HG03097 (cell line): ENCODE results near the gene PHLPP1.

Experiments
- ATAC-seq: cut with Tn5 transposase; IDR thresholded peaks from one replicate; pipeline ENCODE4 v1.9.1; 2021; ENCODE audit not compliant: unreplicated experiment, low FRiP score

Gene PHLPP1

DNA sequence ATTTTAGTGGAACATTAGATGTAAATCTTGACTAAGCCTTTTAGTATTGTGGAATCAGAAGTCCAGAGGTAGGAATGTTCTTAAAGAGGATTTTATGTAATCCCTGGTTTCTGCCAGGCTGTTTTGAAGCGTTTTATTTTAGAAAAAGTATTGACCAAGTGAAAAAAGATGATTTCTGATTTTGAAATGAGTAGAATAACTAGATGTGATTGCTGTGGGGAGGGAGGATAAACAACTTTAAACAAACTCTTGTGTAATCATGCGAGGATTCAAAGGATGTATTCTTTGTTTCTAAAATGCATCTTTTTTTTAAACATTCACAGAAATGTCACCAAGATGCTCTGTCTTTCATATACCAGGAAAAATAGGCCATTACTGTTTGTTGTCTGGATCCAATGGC is 53.9 kb downstream of the PHLPP1 start:
- ATAC-seq = no peak

DNA sequence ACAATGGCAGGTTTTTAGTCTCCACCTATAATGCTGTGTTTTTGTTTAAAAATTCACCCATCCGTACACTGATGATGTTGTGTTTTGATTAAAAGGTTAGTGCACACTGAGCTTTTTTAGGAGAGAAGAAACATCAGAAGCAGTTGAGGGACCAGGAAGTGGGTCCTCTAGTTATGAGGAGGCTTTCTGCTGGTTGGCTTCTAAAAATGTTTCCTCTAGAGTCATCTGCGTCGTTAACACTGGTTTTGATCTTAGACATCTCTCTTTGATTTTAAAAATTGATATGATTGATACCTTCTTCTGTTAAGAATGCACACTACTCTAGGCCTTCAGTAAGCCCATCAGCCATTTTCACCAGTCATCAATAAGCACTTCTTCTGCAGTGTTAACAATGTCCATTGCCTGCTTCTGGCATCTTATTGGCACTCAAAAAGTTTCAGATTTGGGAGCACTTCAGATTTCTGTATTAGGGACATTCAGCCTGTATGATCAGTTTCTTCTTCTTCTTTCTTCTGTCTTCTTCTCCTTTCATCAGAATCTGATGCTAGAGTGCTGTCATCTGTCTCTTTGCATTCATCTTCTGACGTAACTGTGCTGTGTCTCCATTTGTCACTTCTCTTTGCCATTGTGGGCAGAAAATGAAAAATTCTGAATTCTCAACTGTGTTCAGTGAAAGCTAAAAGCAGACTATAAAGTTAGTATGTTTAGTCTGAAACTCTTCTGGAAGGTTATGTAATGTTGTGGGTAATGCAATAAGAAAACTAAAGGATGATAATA is 56.3 kb downstream of the PHLPP1 start:
- ATAC-seq = no peak

DNA sequence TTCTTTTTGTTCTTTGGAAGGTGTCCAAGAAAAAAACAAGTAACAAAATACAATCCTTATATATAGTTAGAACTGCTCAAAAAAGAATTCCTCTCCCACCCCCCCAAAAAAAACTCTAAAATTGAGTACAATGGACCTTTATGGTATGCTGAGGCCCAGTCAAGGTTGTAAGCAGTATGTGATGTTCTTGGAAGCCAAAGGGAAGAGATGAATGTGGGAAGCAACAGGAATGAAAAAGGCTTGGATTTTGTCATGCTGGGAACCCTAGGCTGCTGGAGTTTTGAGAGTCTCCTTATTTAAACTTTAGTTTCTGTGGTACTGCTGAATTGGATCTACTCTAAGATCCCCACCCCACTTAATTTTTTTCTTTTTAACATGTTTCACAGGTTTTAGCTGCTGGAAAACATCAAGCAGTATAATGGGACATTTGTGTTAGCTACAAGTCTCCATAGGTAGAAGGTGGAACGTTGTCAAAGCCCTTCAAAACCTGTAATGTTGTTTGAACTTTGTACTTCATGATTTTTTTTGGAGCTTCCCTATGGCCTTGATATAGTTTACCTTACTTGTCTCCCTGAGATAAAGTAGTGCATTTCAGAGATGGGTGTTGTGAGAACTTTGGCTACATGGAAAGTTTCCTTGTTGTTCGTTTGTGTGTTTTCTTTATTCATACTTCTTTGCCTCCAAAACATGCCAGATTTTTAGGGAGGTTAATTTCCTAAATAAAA is 57.7 kb downstream of the PHLPP1 start:
- ATAC-seq = no peak

DNA sequence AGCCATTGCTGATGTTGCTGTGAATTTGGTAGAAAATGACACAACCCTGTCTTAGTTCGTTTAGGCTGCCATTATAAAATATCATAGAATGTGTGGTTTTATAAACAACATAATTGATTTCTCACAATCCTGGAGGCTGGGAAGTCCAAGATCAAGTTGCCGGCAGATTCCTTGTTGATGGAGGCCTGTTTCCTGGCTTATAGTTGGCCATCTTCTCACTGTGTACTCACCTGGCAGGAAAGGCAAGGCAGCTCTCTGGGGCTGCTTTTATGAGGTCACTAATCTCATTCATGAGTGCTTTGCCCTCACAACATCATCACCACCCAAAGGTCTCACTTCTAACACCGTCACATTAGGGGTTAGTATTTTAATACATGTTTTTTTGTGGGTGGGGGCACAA is 58.4 kb downstream of the PHLPP1 start:
- no peak for ATAC-seq

DNA sequence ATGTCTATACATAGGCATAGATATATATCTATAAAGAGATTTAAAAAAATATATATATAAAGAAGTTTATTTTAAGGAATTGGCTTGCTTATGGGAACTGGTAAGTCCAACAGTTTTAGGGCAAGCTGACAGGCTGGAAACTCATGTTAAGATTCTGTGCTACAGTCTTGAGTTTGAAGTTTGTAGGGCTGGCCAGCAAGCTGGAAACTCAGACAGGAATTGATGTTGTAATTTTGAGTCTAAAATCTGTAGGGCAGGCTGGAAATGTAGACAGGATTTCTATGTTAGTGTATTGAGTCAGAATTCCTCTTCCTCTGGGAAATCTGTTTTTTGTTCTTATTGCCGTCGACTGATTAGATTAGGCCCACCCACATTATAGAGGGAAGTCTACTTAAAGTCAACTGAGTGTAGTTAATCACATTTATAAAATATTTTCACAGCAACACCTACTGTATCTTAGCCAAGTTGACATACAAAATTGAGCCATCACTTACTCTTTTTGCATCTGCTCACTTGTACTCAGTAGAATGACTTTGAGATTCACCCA is 60.8 kb downstream of the PHLPP1 start:
- no peak for ATAC-seq

DNA sequence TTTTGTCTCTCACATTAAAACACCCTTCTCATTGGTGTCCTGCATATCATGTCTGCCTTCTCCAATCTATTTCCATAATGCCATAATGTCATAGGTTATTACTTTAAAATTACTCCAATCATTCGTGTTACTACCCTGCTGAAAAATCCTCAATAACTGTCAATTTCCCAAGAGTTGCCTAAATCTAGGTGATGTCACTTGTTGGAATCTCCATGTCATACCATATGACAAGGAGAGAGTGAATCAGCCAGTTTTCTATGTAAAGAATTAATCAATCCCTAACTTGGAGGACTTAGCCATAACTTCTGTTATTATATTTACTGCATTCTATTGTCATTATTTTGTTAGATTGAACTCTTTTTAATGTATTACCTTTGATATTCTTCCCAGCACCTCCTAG is 62.5 kb downstream of the PHLPP1 start:
- no peak for ATAC-seq

DNA sequence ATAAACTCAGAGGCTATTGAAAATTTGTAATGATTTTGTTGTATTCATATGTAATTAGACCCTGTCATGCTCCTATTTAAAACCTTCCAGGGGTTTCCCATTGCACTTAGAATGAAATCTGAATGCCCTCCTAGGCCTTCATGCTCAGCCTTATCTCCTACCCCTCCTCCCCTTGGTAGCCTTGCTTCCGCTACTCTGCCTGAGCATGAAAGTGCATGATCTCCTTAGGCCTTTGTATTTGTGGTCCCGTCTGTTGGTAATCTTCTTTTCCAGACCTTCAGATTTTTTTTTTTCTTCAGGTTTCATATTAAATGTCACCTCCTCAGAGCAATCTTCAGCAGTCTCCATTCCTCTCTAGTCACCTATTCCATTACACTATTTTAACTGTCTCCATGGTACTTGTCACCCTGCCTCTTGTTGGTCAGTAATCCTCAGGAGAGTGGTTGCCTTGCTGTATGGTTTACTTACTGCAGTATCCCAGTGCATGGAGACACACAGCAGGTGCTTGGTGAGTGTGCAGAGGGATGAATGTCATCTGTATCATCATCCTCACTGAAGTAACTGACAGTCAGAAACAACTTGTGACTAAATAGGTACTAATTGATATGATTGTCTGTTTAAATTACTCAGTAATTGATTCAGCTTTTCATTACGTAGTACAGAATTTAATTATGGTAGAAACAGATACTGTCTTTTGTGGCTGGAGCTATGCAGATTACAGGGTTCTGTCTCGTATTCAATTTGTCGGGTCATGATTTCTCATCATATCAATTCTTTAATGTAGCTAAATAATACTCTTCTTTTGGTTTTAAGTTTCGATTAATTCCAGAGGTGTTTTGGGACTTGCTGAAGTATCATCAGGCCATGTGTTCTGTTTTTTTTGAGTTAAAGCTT is 63.9 kb downstream of the PHLPP1 start:
- no peak for ATAC-seq

DNA sequence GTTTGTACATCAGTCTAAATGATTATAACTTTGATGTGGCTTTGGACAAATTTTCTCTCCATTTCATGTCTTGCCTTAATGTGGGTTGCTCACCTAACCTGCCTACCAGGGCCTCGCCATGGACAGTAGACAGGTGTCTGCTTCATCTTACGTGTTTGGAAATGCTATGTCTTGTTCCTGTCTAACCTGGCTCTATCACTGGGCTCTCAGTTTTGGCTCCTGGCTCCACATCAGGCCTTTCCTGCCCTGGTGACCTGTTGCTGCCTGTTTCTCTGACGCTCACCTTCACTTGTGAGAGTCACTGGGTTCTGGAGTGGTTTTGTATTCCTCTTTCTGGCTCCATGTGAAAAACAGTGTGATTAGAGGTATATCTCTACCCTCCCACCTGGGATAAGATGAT is 65.9 kb downstream of the PHLPP1 start:
- ATAC-seq = no peak

DNA sequence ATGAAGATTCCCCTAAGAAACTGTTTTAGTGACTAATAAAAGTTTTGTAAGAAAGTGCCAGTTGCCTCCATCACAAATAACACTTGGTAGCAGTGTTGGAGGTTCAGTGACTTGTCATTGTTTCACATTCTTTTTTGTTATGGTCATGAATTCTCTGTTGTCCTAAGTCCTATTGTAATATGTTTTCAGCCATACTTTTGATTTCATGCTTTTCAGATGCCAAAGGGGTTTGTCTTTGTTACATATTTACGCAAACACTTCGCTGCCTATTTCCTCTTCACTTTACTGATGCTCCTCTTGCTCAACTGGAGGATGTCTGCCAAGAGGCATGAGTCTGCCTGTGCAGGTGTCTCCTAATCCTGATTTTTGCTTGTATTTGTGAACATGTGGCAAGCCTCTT is 66.6 kb downstream of the PHLPP1 start:
- ATAC-seq = no peak

DNA sequence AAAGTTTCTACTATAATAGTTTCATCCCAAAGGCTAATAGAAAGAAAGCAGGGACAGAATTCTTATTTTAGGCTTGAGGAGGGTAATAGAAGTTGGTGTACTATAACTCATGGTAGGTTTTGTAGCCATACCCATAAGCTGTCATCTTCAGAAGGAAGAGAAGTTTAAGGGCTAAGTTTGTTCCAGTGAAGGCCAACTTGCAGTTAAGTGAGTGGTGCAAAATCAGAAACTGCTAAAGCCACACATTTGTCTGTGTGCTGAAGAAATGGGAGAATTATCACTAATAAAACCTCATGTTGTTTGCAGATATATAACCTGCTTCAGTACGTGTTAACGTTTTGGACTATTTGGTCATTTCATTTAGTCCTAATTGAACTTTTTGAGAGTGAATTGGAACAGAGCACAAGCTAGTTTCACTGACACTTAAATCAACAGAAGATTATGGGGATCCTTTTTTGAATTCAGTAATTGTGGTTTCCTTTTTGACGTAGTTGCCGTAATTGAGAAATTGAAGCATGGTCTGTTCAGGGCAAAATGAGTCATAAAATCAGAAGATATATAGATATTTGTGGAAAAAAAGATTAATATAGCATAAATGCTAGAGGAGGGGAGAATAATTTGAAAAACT is 69.1 kb downstream of the PHLPP1 start:
- no peak for ATAC-seq

DNA sequence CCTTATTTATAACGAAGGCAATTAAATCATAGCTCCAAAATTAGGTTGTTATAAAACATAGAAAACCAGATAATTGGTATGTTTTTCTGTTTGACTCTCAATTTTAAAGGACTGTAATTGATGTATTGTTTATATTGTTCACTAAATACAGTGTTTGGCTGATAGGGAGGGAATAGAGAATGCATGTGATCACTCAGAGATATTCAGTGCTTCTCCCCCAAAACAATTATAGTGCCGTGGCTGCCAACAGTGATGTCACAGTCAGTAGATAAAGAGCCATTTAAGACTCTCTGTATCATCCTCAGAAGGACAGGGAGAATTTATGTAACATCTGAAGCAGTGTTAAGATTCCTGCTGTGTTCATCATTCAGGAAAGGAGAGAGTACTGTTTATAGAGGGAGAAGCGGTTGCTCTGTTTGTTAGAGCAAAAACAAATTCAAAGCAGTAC is 69.6 kb downstream of the PHLPP1 start:
- no peak for ATAC-seq

DNA sequence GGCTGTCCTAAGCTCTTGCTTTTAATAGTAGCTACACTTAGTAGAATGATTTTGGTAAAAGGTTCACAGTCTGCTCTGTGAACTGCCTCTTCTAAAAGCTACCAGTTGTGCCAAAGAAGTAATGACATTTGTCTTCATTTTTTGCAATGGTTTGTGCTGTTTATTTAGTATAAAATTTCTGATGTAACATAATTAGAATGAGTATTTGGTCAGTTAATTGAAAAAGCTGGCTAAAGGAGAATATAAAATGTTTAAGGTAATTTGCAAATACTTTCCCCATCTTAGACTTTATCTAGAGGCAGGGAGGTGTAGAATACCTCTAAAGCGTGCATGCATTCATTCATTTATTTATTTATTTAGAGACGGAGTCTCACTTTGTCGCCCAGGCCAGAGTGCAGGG is 71.3 kb downstream of the PHLPP1 start:
- ATAC-seq = no peak

DNA sequence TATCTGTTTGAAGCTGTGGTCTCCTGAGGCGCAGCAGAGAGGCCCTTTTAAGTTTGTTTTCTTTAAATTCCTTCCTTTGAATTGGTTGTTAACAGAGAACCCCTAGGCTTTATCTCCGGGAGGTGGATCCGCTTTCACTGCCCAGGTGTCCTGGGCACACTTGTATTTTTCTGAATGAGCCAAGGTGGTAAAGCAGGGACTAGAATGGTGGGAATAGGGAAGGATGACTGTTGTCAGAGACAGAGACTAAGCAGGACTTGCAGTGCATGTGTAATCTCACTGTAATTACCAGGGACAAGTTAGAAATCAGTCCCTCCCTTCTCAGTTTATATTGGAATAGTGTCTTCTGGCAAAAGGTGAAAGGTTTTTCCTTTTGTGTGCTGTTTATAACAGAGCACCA is 72.8 kb downstream of the PHLPP1 start:
- ATAC-seq = no peak

DNA sequence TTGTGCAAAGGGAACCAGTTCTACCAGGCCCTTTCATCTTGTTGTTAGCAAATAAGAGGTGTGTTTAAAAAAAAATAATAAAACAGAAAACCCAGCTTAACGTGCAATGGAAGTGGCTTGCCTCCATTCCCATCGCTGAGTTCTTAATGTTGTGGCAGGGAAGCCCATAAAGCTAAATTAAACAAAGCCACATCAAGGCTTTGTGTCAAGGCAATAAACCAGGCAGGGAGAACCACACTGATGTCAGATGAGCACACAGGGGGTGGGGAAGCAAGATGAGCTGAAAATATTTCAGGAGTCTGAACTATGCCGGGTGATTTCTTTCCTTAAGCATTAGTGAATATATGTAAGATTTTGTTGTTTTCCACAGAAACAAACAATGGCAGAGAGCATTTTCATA is 73.5 kb downstream of the PHLPP1 start:
- no peak for ATAC-seq

DNA sequence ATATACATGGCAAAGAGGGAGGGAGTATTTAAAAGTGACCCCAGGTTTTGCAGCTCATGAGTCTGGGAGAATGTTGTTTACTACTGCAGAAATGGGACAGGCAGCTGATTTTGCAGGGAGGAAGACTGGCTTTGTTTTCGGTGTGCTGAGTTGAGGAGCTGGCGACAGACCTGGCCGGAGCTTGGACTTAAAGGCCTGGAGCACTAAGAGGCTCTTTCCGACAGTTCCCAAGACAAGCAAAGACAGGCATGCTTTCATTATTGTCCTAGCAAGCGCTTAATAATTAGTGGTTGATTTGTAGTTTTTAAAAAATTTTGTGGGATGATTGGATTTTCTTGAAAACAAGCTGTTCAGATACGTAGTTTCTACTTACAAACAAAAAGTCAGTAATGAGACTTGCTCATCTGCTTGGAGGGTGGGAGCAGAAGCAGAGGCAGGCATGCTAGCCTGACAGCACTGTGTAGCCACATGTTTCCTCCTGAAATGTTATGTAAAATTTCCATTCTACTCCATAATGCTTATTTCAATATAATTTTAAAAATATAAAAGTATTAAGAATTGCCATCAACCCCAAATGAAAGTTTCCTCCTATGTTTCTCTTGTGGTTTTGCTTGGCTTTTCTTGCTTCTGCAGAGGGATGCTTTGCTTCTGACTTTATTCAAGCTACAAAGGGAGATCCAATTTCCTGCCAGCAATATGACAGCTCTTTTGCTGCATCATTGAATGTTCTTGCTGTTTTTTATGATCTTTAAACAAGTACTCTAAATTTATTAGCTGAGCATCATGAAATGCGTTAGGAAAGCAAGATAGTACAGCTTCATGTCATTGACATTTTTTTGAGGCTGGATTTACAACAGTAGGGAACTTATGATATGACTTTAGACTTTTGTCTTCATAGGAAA is 75.8 kb downstream of the PHLPP1 start:
- no peak for ATAC-seq

DNA sequence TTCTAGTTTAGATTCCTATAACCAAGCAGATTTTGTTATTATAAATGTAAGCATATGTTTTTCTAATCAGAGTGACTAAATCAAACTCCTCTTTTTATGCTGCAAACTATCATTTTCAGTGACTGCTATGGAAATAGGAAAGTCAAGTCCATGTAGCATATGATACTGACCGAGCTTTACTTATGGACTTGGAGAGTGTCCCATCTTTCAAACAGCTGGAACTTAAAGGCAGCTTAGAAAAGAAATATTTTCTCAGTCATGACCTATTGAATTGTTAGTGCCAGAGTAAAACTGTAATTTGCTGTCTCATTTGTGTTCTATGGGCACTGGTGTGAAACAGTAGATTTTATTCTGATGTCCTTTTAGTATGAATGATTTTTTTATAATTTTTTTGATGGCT is 76.7 kb downstream of the PHLPP1 start:
- no peak for ATAC-seq

DNA sequence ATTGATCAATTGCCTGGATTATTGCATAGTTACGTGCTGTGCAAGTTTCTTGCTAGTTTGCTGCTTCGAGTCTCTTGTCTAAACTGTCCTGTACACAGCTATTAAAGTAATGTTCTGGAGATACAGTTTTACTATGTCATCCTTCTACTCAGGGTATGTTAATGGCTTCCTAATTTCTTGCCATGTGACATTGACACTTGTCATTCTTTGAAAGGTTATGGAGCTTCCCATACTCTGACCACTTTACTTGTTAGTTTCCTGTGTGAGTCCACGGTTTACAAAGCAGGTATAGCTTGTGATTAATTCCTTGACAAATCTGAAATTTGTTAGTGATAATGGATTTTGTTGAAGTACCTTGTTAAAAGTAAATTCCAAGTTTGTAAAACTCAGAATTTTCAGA is 80.5 kb downstream of the PHLPP1 start:
- ATAC-seq = no peak

DNA sequence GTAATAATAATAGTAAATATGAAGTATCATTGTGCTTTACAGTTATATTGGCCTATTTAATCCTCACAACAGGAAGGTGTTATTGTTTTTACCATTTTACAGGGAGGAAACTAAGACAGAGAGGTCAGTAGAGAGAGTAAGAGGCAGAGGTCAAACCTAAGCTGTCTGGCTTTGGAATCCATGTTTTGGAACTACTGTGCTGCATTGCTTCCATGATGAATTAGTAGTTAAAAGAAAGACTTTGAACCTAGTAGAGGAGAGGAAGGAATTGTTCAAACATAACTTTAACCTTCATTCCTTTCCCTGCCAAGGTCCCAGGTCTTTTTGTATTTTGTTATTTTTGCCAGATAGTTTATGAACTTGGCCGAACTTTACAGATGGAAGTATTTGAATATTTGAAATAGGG is 80.9 kb downstream of the PHLPP1 start:
- no peak for ATAC-seq

DNA sequence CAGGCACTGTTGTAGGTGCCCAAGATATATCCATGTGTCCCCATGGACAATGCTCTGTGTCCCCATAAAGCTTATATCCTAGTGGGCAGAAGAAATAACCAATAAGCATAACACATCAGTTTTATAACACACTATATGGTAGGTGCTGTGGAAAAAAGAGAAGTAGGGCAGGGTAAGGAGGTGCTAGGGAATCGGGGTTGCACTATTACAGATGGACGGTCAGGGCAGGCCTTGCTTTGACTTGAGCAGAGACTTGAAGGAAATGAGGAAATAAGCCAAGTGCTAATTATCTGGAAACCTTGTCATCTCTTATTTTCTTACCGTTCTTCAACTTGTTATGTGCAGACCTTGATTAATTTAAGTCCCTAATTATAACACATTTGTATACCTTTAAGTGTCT is 82.0 kb downstream of the PHLPP1 start:
- ATAC-seq = no peak

DNA sequence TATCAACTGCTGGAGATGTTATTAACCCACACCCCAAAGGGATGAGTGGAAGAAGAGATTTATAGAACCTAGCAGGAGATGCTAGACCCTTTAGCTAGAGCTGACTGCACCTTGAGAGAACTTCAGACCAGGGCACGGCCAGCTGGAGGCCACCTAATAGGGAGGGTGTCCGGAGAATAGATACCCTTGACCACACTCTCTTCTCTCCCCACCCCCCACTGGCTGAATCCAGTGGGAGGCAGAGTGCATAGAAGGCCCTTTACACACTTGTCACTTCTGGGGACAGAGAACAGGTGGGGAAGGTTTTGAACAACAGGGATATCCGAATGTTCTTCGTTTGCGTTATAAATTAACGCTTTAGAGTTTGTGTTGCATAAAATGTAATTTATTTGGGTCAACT is 84.6 kb downstream of the PHLPP1 start:
- no peak for ATAC-seq
